ENCODE data around the gene RNGTT.

RNGTT gene

GRCh38 chr6:88870717-88871330, 92.6 kb downstream of the RNGTT start:
- TF ChIP-seq CTCF (IDR thresholded peaks at IDR 0.05), result peak; percentile 45; the same call in 1 of the 2 replicates

DNA sequence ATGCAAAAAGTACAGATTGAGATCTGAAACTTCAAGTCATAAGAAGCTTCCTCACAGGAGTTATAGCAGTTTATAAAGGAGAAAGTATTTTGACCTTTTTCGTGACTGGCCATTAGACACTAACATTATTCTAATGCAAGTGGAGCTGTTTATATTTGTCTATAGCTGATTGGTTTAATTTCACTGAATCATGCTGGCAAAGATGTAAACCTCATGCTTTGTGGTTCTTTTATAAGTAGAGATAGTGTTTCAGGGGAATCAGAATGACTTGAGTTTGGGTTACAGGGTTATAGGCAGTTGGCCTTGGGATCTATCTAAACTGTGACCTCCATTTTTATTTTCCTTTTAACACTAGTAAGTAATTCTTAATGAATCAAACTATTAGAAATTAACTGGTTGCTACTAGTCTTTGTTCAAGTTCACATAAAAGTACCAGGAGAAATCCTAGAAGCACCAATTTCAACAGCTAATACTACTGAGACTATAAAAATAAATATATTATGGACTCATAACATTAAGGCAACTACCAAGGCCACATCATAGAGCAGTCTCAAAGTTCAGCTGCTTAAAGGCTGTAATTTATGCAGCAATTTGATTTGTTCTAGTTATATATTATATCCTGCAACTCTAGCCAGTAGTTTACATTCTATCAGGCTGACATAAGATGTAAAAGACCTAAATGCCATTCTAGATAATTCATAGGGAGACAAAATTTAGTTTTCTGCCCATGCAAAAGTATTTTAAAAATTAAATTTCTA, 94.0 kb downstream of the RNGTT start:
- TF ChIP-seq CTCF (IDR thresholded peaks at IDR 0.05), result no peak

DNA sequence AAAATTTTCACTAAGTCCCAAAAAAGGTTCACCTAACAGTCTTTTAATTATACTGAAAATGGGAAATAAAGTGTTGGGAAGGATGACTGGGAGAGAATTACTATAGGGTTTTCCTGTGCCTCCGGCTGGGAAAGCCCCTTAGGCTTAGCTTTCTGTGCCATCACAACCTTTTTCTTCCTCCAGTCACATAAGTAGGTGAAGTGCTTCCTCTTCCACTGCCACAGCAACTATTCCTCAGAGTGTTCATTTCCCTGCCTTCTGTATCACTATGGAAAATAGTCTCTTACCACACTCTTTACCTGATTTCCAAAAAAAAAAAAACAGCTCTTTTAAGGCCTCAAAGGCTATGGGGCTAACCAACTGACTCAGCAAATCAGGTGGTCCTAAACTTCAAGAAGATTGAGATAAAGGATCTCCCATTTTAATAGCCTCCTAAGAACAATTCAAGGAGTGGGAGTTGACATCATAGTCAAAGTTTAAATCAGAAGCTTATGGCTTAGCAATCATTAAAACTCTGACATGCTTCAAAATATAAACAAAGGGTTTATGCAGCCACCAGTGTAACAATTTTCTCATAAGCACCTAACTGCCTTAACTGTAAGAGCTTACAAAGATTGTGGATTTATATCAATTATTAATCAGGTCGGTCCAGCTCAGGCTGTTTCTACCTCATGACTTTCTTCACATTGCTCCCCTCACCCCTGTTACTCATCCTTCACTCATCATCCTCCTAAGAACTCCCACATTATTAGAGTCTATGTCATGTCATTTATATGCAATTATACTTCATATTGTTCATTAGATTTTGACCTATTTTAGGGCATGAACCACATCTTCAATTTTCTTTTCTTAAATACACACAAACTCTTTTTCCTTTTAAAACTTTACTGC, 95.3 kb downstream of the RNGTT start:
- TF ChIP-seq CTCF (IDR thresholded peaks at IDR 0.05), result no peak

GRCh38 chr6:88866856-88867255, 96.6 kb downstream of the RNGTT start:
- TF ChIP-seq CTCF (IDR thresholded peaks at IDR 0.05), result no peak

- TF ChIP-seq CTCF (IDR thresholded peaks at IDR 0.05), result no peak
These were observed 98.1 kb downstream of the RNGTT start for GRCh38 chr6:88865275-88865674.

GRCh38 chr6:88864359-88865054, 98.9 kb downstream of the RNGTT start:
- no peak for TF ChIP-seq CTCF (IDR thresholded peaks at IDR 0.05)

GRCh38 chr6:88860310-88860709, 103.1 kb downstream of the RNGTT start:
- no peak for TF ChIP-seq CTCF (IDR thresholded peaks at IDR 0.05)
